H1 (cell line): Measurements from ENCODE around the gene MAPK8IP2. TPM values are rescaled to one million over a fixed set of nuclear protein-coding genes. Genes with fewer than 3 reads are reported as not detected.

Experiments
- CREB1 ChIP-seq: IDR thresholded peaks from 2 replicates; pipeline ENCODE4 v1.6.1; 2012; ENCODE audit warnings: inconsistent platforms
- EGR1 ChIP-seq: IDR thresholded peaks from 2 replicates; pipeline ENCODE4 v1.6.1; 2011; ENCODE audit warnings: low read depth, low read length, borderline replicate concordance
- NRF1 ChIP-seq: IDR thresholded peaks from 2 replicates; pipeline ENCODE4 v1.6.1; 2011; ENCODE audit warnings: mild to moderate bottlenecking, low read depth, low read length, improper control_type of control experiment
- PHF8 ChIP-seq: fragments of 200-600 bp; sonication (generic); conservative IDR thresholded peaks from 2 replicates; pipeline ENCODE4 v1.7.1; 2012; ENCODE audit warnings: low read depth, mild to moderate bottlenecking, inconsistent platforms, low read length, moderate library complexity
- POLR2A ChIP-seq, 2 experiments: IDR thresholded peaks; 1 replicate in 1 of 2; 2 replicates in 1 of 2; pipeline ENCODE4 v1.6.1; 2011; ENCODE audit warnings: low read depth in 2 of 2, low read length in 2 of 2, mild to moderate bottlenecking in 2 of 2; ENCODE audit errors: control extremely low read depth in 1 of 2
- POLR2AphosphoS5 ChIP-seq: IDR thresholded peaks from 2 replicates; pipeline ENCODE4 v1.6.1; 2011; ENCODE audit warnings: low read depth, low read length
- SAP30 ChIP-seq: fragments of 300-600 bp; sonication (generic); IDR thresholded peaks from 2 replicates; pipeline ENCODE4 v1.7.1; 2012; ENCODE audit warnings: low read length, moderate library complexity, mild to moderate bottlenecking, inconsistent platforms; ENCODE audit not compliant: insufficient read depth, insufficient replicate concordance
- SIX5 ChIP-seq: IDR thresholded peaks from 2 replicates; pipeline ENCODE4 v1.6.1; 2011; ENCODE audit warnings: mild to moderate bottlenecking, low read depth, low read length
- SP4 ChIP-seq: IDR thresholded peaks from 2 replicates; pipeline ENCODE4 v1.6.1; 2012; ENCODE audit warnings: low read length, inconsistent platforms
- SRF ChIP-seq: IDR thresholded peaks from 2 replicates; pipeline ENCODE4 v1.6.1; 2011; ENCODE audit warnings: mild to moderate bottlenecking, low read depth, low read length, moderate library complexity
- TBP ChIP-seq: IDR thresholded peaks from 2 replicates; pipeline ENCODE4 v1.6.1; 2011; ENCODE audit warnings: low read depth, low read length, improper control_type of control experiment
- TEAD4 ChIP-seq: IDR thresholded peaks from 2 replicates; pipeline ENCODE4 v1.6.1; 2012; ENCODE audit warnings: low read depth, low read length, inconsistent platforms, mixed read lengths
- polyA plus RNA-seq, 7 experiments: library from polyadenylated mRNA; depleted of rRNA in 3 of 7; stranded (reverse) in 5 of 7; unstranded in 2 of 7; fragments of >200 nt in 5 of 7; fragments of 200-250 nt in 2 of 7; gene quantifications; 1 replicate in 5 of 7; 2 replicates in 1 of 7; 4 replicates in 1 of 7; pipeline versions ENCODE4 v1.2.1 to v1.2.3, GENCODE V29; 2011 to 2013; ENCODE audit warnings: missing spikeins in 2 of 7, mixed read lengths in 2 of 7
- total RNA-seq: library from RNA; stranded (reverse); fragmentation: NEBNext Ultra II Directional; extraction: Animal tissue kit (Norgen Biotek cat#: 25700); gene quantifications from 2 replicates; pipeline ENCODE4 v1.2.1, GENCODE V29; 2021
- TF ChIP-seq, protein P1 (sequence below): IDR thresholded peaks from 2 replicates; pipeline ENCODE4 v1.6.1; 2012; ENCODE audit warnings: inconsistent platforms

The MAPK8IP2 gene
- total and polyA plus RNA-seq, 2 of the 8 experiments (the other 6 are each of a cell fraction or from before 2014, with no cell fraction given), result 1.5 to 5.5 TPM

DNA sequence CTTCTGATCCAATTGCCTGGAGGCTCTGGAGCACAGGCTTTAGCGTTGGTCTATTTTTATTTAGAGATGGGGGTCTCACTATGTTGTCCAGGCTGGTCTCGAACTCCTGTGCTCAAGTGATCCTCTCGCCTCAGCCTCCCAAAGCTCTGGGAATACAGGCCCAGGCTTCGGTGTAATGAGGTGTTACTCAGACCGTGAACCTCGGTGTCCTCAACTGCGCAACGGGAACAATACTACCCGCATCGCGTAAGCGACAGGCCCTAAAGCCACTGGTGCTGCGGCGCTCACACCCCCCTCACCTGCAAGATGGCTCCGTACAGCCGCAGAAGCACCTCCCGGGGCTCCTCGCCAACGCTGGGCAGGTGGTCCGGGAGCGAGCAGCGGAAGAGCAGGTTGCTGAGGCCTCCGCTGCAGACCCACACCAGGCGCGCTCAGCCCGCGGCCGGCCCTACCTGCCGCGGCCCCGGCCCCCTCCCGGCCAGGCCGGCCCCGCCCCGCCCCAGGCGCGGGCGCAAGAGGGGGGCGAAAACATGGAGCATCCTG is 18.6 kb upstream of the MAPK8IP2 start (continued):
- TF ChIP-seq PHF8 (0 out of 2 replicates have a peak, but pooled peaks have one; percentile 59), POLR2AphosphoS5 (no peak; the same call in 1 of the 2 replicates), SAP30 (no peak), POLR2A (IDR thresholded peaks at IDR 0.05; ENCODE audit: control extremely low read depth in 1 of 2, low read depth in 2 of 2, low read length in 2 of 2) (no peak), SP4 (no peak), SRF (no peak), SIX5 (no peak), TBP (no peak), EGR1 (no peak), TEAD4 (no peak), CREB1 (no peak), NRF1 (no peak)
- TF ChIP-seq, protein P1, sequence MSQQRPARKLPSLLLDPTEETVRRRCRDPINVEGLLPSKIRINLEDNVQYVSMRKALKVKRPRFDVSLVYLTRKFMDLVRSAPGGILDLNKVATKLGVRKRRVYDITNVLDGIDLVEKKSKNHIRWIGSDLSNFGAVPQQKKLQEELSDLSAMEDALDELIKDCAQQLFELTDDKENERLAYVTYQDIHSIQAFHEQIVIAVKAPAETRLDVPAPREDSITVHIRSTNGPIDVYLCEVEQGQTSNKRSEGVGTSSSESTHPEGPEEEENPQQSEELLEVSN, result peak; percentile 56
